Hematopoietic multipotent progenitor cell treated with erythropoietin and hydrocortisone succinate and interleukin-3 and kit ligand, for 4 days (in vitro differentiated cells): ENCODE data around the gene ZNF512B.
"Not testable (repeated sequence)": the region's sequence is repeated elsewhere in the genome, so short reads cannot be mapped to it uniquely, and the experiment has no call there.

Source experiments
- DNase-seq: peaks from one replicate; pipeline ENCODE4 v3.0.0-alpha.2; 2015

Gene ZNF512B

DNA sequence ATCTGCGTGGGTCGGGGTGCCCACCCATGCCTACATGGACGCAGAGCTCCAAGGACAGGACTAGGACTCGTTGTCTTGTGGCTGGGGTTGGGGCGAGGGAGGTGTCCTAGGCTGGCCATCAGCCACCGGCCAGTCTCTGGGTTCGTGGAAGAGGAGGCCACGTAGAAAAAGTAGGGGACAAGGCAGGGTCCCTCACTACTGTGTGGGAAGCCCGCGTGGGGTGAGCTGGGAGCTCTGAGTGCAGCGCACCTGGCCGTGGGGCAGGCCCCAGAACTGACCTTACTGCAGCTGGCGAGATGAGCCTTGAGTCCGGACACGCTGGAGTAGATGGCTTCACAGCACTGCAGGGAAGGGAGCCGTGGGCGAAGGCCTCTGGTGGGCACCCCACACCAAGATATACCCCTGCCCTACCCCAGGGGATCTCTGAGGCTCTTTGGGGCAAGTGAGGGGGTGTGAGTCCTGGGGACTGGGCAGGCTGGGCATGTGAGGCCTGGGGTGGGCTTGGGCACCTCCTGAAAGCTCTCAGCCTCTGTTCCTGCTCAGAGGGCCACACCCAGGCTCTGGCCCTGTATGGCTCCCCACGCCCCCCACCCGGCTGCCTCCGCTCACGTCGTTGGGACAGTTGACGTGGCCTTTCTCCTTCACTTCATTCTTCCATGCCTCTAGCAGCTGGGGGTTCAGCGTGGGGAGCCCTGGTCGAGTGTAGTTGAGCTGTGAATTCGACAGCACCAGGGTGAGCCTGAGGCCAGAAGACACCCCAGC, 7.9 kb downstream of the ZNF512B start:
- DNase-seq: no peak

DNA sequence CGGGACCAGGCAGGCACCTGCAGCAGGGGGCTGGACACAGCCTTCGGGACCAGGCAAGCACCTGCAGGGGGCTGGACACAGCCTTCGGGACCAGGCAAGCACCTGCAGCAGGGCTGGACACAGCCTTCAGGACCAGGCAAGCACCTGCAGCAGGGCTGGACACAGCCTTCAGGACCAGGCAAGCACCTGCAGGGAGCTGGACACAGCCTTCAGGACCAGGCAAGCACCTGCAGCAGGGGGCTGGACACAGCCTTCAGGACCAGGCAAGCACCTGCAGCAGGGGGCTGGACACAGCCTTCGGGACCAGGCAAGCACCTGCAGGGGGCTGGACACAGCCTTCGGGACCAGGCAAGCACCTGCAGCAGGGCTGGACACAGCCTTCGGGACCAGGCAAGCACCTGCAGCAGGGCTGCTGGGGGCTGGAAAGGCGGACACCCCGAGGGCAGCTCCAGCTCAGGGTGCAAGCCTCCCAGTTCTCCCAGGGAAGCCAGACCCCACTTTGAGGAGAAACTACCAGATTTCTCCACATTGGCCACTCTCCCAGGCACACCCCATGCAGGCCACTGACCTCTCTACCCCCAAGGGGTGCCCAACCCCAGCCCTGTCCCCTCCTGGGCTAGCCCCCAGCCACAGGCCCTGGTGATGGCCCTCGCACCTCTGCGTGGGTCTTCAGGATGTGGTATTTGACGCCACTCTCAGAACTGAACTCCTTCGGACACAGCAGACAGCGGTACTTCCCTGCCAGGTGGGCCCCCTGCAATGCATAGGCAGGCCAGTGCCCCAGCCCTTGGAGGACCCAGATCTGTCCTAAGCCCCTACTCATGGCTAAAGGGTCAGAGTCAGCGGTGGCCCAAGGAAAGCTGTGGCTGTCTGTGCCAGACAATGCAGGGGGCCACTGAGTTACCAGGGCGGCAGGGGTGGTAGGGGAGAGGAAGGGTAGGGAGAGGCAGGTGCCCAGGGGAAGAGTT, 8.8 kb downstream of the ZNF512B start:
- not testable (repeated sequence) for DNase-seq

DNA sequence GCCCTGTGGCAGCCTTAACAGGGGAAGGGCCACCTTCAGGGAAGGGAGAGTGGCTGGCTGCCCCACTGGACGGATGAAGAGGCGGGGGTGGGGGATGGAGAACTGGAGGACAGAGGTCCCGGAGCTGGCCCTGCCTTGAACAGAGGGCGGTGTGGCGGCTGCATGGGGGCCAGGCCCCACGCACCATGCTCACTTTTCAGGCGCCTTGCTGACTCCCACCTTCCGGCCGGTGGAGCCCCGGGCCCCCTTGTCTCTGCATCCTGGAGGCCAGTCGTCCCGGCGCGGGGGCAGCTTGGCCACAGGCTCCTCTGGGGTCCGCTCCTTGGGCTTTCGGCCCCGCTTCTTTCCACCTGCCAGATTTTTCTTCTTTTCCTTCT, 10.0 kb downstream of the ZNF512B start:
- no peak for DNase-seq

DNA sequence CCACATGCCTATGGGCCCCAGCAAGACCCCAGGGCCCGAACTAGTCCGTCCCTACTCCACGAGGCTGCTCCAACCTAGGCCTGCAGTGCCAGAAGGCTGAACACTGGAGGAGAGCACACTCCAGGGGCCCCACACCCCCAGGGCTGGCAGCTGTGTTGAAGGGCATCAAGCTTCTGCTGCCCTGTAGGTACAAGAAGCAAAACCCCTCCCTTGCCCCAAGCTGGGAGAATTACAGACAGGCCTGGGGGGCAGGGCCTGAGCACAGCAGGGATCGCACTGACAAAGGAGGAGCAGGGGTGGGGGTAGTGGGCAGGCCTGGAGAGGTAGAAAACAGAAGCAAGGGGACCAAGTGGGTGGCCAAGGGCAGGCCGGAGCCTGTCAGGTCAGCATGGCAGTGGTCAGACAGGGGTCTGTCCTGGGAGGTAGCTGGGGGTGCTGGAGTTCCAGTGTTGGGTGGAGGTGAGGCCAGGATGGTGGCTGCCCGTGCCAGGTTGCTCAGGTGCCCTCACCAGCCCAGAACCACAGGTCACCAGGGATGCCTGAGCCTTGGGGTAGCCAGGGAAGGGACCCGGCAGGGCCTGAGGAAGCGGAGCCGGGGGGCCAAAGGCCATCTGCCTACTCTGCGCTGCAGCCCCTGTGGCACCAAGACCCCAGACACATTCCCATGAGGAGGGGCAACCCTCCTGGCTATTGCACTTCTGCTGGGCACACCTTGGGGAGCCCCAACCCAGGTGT, 10.6 kb downstream of the ZNF512B start:
- no peak for DNase-seq

GRCh38 chr20:63958471-63958870, 11.3 kb downstream of the ZNF512B start:
- no peak for DNase-seq

GRCh38 chr20:63957690-63958441, 11.9 kb downstream of the ZNF512B start:
- no peak for DNase-seq

DNA sequence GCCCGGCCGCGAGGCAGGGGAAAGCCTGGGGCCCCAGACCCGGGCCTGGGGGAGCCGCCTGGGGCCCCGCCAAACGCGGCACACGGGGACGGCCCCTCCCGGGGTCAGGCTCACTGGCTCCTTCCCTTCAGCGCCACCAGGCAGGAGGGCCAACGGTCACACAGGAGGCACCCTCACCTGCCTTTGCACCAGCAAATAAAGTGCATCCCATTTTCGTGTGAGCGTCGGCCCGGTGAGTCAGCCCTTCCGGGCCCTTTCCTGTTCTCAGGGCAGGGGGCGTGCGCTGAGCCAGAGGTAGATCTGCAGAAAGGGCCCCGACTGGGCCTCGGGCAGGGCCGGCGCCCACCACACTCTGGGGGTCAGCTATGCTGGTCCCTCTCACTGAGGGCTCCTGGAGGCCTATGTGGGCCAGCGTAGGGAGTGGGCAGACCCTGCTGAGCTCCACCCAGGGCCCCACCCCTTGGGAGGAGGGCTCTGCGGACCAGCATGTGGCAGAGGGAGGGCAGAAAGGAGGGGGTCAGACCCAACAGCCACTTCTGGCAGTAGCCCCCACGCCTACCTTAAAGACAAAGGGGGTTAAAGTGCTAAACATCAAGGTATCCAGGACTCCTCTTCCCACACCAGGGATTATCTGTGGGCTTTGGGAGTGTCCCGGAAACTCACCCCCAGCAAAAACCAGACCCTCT, 12.6 kb downstream of the ZNF512B start:
- peak; percentile 86 for DNase-seq

- no peak for DNase-seq
Observed at GRCh38 chr20:63956664-63957003, 13.1 kb downstream of the ZNF512B start.

DNA sequence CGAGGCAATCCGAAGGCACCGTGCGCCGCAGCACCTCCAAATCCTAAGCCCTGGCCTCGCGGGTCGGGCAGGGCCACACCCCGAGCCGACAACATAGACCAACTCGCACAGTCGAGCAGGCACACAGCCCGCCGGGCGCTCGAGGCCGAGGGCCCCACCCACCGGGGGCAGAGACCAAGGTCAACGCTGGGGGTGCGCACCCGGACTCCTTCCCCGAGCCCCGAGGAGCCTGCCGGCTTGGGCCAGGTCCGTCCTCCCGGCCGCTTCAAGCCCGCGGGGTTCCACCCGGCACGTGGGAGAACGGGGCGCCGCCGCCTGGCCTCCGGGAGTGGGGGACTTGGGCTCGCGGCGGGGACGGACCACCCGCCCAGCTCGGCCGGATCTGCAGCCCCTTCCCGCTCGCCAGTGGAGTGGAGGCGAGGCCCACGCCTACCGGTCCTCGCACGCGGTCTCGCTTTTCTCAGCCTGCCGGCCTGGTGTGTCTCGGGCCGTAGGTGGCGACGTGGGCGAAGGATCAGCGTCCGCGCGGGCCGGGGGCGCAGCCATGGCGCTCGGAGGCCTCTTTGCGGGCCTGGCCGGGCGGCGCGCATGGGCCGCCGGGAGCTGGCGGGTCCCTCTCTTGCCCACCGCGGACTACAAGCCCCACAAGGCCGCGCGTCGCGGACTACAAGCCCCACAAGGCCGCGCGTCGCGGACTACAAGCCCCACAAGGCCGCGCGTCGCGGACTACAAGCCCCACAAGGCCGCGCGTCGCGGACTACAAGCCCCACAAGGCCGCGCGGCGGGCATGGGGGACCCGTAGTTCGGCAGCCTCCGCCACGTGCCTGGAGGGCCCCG, 13.7 kb downstream of the ZNF512B start, which contains the start of gene UCKL1:
Gene UCKL1 (minus strand): TSS at position 590 of the 837 bp plus-strand sequence. CDS start 44 bp downstream, at position 546.
- DNase-seq: peak; percentile 96

GRCh38 chr20:63955281-63955826, 14.4 kb downstream of the ZNF512B start:
- peak; percentile 63 for DNase-seq

- DNase-seq: no peak
Observed at GRCh38 chr20:63953764-63954429, 15.8 kb downstream of the ZNF512B start.

GRCh38 chr20:63952769-63953168, 17.0 kb downstream of the ZNF512B start:
- no peak for DNase-seq

DNA sequence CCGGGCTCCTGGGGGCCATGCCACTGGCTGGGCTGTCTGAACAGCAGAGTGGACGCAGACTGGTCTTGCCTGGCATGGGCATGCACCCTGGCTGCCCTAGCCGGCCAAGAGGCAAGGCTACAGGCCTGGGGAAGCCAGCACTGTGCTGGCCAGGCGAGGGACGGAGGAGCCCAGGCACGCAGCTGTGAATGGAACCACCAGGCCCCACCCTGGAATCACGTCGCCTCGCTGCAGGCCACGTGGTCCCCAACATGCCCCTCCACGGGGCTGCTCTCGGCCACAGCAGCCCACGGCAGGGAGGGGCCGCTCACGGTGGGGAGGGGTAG, 17.6 kb downstream of the ZNF512B start:
- no peak for DNase-seq

DNA sequence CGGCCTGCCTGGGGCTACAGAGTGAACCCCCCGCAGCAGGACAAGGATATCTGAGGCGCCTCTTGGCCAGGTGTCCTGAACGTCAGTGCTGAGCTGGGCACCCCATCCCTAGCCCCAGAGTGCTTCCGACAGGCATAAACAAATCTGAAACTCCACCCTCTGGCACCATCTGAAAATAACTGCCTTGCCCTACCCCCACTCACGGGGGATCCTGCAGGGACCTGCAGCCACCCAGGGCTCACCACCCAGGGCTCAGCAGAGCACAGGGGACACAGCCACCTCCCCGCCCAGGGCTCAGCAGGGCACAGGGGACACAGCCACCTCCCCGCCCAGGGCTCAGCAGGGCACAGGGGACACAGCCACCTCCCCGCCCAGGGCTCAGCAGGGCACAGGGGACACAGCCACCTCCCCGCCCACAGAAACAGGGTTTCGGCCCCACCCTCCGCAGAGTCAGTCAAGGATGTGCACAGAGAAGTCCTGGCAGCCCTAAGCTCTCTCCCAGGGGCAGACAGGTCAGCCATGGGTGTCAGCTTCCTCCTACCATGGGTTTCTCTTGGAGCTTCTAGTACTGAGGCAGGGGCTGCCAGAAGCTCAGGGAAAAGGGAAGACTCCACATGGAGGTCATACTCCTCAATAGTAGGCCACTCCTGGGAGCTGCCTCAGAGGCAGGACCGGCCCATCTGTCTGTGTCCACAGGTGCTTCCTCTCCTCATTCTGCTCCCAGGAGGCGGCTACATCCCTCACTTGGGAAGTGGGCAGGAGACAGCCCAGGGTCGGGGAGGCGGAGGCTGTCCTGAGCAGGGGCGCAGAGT, 18.1 kb downstream of the ZNF512B start:
- no peak for DNase-seq

DNA sequence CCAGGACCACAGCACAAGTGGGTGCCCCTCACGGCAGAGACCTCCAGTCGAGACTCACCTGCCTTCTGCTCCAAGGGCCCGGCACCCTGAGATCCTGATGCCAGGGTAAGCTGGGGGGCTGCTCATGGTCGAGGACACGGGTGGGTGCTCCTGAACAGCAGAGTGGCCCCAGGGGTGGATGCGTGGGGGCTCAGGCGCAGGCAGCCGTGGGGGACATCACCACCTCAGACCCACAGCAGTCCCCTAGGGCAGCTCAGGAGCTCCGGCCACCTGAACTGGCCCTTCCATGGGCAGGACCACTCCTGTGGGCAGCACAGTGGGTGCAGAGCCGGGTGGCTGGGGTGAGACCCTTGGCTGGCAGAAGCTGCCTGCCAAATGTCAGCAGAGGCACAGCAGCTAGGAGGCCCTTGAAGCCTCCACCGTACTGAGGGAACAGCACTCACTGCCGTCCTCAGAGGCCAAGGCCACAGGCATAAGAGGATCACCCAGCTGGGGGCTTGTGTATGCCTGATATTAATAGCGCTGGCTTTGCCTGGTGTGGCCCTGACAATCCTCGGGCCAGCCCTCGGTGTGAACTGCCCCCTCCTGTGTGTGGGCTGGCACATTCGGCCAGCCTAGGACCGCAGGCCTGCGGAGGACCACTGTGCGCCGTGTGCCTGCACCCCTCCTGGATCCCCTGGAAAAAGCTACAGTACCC, 18.9 kb downstream of the ZNF512B start:
- no peak for DNase-seq

- peak; percentile 49 for DNase-seq
Observed at GRCh38 chr20:63947638-63948456, 21.9 kb downstream of the ZNF512B start.

- no peak for DNase-seq
Observed at GRCh38 chr20:63946986-63947637, 22.6 kb downstream of the ZNF512B start.
